Iris pigment epithelial cell (primary cell): ENCODE data around the gene CHD5.
"Not testable (repeated sequence)": the region's sequence is repeated elsewhere in the genome, so short reads cannot be mapped to it uniquely, and the experiment has no call there.

ENCODE experiments used
- DNase-seq: peaks from one replicate; pipeline ENCODE4 v3.0.0-alpha.2; 2011; ENCODE audit warnings: low read depth

Gene CHD5

DNA sequence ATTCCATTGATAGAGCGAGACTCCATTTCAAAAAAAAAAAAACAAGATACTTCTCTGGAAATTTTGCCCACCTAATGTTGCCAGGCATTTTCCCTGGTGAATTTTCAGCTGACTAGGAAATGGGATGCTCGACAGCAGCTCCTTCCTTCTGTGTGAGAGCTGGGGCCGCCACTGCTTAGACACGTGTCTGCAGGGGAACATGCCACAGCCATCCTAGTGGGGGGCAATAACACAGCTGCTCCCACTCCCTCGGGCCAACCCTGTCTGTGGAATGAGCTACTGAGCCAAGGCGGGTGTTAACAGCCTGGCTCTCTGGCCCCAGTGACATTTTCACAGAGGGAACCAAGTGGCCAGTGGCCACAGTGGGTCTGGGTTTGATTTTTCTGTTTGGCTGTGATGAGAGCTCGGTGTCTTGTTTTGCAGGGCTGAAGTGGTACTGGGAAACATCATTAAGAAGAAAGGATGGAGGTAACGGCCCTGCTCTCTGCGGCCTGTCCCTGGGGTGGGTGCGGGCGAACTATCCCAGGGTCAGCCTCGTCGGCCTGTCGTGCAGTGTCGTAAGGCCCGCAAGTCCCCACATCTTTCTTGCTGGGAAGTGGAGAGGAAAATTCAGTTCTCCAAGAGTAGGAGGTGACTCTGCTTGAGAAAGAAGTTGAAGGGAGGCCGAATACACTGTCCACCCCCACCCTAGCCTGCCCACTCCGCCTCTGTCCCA, 95.2 kb downstream of the CHD5 start:
- no peak for DNase-seq

GRCh38 chr1:6083801-6084446, 96.2 kb downstream of the CHD5 start:
- no peak for DNase-seq

DNA sequence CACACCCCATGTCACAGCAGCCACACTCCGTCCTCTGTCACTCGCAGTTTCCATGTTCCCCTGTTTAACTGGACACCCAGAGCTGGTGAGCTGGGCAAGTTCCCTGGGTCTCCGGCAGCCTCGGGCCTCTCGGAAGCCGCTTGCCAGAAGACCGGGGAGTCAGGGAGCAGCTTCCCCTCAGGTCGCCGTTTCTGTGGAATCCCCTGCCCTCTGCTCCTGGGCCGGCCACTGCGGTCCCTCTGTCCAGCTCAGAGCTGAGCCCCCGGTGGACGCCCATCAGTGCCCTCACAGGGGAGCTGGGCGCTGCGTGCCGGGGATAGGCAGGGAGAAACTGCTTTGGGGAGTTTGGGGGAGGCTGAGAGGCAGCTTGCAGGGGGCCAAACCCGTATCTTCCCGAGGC, 96.7 kb downstream of the CHD5 start:
- no peak for DNase-seq

DNA sequence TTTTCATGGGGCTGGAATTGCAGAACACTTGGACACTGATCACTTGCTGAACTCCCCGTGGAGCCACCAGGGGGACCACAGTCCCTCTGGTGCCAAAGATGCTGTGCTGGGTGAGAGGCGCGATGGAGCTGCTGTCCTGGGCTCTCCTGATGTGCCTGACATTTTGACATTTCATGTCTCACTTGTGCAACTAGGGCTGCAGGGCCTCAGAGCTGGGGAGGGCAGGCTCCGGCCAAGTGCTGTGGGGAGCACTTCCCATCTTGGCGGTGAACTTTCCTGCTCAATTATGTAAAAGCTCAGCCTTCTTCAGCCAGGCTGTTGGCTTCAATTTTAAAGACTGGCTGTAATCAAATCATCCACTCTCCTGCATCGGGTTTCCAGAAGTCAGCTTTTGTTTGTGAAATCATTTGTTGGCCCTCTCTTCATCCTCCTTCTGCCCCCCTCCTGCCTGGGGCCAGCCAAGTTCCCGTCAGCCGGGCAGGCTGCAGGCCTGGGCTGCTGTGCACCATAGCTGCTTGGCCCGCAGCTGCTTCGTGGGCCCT, 97.6 kb downstream of the CHD5 start:
- DNase-seq = no peak

GRCh38 chr1:6081901-6082300, 98.2 kb downstream of the CHD5 start:
- no peak for DNase-seq

DNA sequence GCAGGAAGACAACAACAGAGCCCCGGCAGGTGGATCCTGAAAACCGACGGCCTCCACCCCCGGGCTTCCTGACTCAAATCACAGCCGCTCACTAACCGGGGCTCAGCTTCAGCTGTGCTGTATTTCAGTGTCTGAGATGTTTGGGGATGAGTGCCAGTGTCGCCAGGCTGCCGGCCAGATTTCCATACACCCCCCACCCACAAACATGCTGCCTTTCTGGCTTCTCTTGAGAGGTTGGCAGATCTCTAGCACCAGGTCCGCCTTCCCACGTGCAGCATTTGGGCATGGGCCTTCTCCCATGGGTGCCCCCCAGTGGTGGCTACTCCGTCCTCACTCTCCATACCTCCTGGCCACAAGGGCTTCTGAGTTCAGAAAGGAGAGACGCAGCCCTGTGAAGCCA, 99.7 kb downstream of the CHD5 start:
- DNase-seq = no peak

DNA sequence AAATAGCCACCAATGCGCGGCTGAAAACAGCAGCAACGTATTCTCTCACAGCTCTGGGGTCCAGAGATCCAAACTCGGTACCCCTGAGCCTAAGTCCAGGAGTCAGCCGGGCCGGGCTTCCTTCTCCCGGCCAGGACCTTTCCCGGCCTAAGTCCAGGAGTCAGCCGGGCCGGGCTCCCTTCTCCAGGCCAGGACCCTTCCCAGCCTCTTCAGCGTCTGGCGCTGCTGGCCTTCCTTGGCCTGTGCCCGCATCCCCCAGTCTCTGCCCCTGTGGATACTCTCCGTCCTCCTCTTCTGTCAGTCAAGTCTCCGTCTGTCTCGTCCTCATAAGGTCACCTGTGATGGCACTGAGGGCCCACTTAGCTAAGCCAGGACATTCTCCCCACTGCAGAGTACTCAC, 102.2 kb downstream of the CHD5 start:
- DNase-seq = no peak

GRCh38 chr1:6077506-6077905, 102.6 kb downstream of the CHD5 start:
- DNase-seq = no peak

DNA sequence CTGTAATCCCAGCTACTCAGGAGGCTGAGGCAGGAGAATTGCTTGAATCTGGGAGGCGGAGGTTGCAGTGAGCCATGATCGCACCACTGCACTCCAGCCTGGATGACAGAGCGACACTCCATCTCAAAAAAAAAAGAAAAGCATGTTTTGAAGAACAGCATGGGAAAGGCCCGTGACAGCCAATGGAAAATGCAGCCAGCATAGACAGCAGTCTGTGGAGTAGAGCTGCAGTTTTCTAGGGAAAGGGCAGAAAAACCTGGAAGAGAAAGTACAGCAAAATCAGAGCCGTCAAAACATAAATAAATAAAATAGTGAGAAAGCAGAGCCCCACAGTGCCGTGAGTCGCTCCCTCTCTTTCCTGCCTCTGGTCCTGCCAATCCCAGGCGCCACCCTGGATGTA, 103.1 kb downstream of the CHD5 start:
- DNase-seq = not testable (repeated sequence)

- no peak for DNase-seq
Observed at GRCh38 chr1:6075748-6076147, 104.4 kb downstream of the CHD5 start.

- DNase-seq = no peak
Observed at GRCh38 chr1:6074192-6074901, 105.8 kb downstream of the CHD5 start.

DNA sequence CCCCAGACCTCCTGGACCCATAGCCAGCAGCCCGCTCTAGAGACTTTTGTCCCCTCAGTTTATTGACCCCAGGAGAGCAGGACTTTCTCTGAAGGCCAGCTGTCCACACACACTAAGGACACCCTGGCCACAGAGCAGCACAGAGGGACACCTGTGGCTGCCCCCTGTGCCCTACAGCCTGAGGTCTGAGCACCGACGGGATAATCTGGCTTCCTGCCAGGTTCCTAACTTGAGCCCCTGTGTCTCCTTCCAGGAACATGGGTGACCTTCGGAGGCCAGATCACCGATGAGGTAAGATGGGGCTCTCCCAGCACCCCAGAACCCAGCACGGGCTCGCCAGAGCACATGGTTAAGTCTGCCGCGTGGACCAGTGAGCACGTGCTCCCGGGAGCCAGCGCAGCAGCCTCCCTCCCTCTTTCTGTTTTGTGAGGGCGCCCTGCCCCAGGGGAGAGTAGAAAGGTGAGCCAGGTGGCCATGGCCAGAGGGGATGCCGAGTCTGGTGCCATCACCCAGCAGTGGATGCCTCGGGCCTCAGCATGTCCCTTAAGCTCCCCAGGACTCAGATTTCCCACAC, 106.6 kb downstream of the CHD5 start:
- no peak for DNase-seq

DNA sequence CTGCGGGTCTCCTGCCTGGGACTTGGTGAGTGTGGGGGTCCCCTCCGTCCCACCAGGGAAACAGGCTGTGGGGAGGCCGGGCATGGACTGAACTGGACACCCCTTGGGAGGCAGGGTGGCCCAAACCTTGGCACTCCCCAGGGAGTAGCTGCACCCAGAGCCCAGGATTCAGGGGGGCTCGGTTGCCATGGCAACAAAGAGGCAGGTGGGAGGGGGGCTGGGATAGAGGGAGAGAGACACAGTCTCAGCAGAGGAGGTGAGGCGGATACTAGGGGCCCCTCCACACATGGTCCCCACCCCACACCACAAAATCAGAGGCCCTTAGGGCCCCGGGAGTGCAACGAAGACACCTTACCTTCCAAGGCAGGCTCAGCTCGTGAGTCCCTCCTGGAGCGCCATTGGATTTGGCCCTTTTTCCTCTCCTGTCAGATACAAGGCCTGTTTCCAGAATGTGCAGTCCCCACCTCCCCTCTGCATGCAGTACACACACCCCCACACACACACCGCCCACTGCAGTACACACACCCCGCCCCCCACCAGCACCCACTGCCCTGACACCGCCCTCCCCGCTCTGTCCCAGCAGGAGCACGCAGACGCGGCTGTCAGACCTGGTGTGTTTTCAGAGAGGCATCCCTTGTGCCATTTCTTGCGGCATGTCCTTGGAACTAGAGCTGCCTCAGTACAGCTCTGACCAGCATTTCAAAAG, 107.2 kb downstream of the CHD5 start:
- no peak for DNase-seq

- no peak for DNase-seq
Observed at GRCh38 chr1:6071219-6071618, 108.9 kb downstream of the CHD5 start.

GRCh38 chr1:6070450-6070974, 109.6 kb downstream of the CHD5 start:
- DNase-seq = no peak

GRCh38 chr1:6069573-6069972, 110.5 kb downstream of the CHD5 start:
- no peak for DNase-seq

DNA sequence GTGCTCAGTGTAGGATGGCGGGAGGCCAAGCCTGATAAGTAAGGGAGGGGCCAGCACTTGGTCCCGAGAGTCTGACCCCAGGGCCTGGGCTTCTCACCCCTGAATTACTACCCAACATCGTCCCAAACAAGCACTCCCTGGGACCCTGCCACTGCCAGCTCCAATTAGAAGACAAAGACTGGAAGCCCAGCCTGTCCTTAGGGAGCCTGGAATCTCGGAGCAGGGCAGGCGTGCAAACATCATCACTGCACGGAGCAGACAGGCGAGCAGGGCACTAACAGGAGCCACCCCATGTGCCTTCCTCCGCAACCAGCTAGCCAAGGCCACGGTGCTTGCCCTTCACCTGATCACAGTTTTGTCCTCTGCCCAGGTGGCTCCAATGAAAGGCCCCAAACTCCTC, 111.2 kb downstream of the CHD5 start:
- DNase-seq = no peak

GRCh38 chr1:6068073-6068472, 112.0 kb downstream of the CHD5 start:
- no peak for DNase-seq

GRCh38 chr1:6066680-6067079, 113.4 kb downstream of the CHD5 start:
- DNase-seq = no peak

DNA sequence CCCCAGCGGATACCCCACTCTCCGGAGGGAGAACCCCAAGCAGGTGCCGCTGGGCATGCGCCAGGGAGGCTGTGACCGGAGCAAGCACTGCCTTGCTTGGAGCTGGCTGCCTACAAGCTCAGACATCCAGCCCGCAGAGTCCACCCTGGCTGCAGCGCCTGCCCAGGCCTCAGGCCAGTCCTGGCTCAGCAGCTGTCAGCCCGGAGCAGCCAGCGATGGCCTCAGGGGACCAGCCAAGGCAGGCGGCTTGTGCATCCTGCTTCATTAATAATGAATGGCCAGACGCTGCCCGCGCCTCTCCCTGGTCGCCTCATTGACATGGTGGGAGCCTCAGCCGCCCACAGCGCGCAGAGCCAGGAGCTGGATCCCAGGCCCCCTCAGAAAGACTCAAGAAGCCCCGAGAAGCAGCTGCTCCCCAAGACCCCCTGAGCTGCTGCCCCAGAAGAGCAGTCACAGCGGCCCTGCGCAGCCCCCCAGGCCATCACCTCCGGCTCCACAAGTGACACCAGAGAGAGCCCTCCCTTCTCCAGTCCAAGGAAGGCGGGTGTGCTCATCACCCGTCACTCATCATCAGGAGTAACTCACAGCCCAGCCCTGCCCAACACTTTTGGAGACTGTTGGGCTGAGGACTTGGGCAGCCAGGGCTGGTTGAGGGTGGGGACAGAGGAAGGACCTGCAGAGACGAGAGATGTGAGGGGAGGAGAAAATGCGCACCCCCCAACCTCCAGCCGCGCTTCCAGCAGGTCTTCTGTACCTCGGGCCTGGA, 114.8 kb downstream of the CHD5 start:
- DNase-seq = no peak

- not testable (repeated sequence) for DNase-seq
Observed at GRCh38 chr1:6063532-6064053, 116.5 kb downstream of the CHD5 start.
